Inferior parietal cortex (tissue), 1 donor: Measurements from ENCODE around the gene IQCK.
A peak's percentile ranks its signal among the peaks of the same experiment; 100 is the strongest.

ENCODE experiments used
- DNase-seq: peaks from one replicate; pipeline ENCODE4 v3.0.0-alpha.2; 2016; ENCODE audit errors: extremely low spot score

Gene IQCK

GRCh38 chr16:19860166-19861041 is 142.3 kb downstream of the IQCK start:
- no peak for DNase-seq

GRCh38 chr16:19861133-19861532 is 143.1 kb downstream of the IQCK start:
- no peak for DNase-seq

DNA sequence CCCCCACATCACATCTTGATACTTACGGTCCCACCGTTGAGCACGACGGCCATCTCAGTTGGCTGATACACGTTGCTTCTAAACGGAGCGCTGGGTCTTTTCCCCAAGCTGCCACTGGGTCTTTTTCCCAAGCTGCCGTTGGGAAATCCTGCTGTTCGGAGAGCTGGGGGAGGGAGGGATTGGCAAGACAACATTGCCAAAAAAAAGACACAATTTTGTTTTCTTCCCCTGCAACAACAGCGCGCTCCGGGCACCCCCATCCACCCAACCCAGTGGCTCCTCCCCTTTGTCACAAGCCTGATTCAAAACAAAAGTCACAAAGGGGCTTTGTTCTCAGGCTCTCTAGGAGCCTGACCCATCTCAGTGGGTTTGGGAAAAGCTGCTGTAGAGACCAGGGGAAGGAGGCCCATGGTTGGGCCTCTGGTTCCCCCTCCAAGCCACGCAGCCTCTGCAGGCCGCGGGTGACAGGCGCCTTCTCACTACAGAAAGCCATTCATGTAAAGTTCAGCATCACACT is 143.8 kb downstream of the IQCK start:
- DNase-seq, result peak; percentile 89

- no peak for DNase-seq
These were observed 145.9 kb downstream of the IQCK start for GRCh38 chr16:19863990-19864389.

- DNase-seq, result no peak
These were observed 146.5 kb downstream of the IQCK start for GRCh38 chr16:19864566-19864965.

- DNase-seq, result no peak
These were observed 150.3 kb downstream of the IQCK start for GRCh38 chr16:19868421-19868820.

GRCh38 chr16:19871721-19872120 is 153.7 kb downstream of the IQCK start:
- DNase-seq, result no peak

- no peak for DNase-seq
These were observed 154.2 kb downstream of the IQCK start for GRCh38 chr16:19872179-19872863.

GRCh38 chr16:19872935-19873334 is 154.9 kb downstream of the IQCK start:
- no peak for DNase-seq

GRCh38 chr16:19874026-19874425 is 156.0 kb downstream of the IQCK start:
- no peak for DNase-seq

- no peak for DNase-seq
These were observed 156.9 kb downstream of the IQCK start for GRCh38 chr16:19874851-19875546.

DNA sequence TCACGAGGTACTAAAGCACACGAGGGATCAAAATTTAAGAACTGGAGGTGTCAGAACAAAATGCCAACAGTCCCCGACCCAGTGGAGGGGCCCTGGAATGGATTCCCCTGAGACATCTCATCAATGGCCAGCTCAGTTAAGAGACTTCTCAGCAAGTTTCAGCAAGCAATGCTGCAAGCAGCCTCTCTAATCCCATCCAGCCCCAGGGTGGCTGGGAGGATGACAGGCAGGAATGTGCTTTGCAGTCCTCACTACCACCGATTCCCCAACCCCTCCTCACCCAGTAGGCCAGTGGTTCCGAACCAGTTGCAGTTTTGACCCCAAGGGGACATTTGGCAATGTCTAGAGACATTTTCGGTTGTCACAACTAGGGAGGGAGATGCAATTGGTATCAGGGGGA is 157.8 kb downstream of the IQCK start:
- DNase-seq, result no peak

- DNase-seq, result no peak
These were observed 158.5 kb downstream of the IQCK start for GRCh38 chr16:19876501-19877059.

DNA sequence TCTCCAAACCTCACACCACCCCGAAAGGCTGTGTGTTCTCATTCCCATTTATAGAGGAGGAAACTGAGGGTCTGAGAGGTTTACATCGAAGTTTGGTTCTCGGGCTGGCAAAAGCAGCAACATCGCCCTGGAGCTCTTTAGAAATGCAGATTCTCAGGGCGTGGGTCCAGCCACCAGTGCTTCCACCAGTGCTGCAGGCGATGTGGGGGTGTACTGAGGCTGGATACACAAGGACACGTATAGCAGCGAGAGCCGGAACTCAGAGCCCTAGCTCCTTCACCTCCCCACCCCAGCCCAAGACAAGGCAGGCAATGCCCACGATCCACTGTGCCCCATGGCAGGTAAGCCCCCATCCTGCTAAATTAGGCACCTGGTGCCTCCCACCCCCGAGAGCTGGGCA is 160.7 kb downstream of the IQCK start:
- no peak for DNase-seq

DNA sequence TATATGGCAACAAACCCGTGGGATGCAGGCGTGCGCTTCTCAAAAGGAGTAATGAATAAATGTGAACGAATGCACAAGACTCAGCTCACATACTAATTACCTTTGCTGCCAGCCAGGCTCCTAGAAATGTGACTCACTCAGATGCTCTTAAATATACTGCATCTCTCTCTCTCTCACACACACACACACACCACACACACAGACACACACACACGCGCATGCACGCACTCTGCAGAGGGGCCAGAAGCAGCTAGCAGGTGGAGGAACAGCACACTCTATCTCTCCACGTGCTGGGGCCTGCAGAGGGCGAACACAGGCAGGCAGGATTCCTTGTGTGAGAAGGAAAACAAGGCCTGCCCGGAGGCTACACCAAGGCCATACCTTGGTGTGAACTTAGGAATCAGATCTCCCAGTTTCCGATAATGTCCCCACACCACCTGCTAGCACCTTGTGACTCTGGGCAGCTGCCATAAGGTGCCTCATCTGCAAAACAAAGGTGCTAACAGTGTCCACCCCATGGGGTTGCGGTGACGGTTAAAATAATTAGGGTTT is 161.2 kb downstream of the IQCK start:
- no peak for DNase-seq

- no peak for DNase-seq
These were observed 163.0 kb downstream of the IQCK start for GRCh38 chr16:19881028-19881427.

GRCh38 chr16:19881783-19882182 is 163.7 kb downstream of the IQCK start:
- no peak for DNase-seq

GRCh38 chr16:19882186-19882585 is 164.1 kb downstream of the IQCK start:
- DNase-seq, result no peak

GRCh38 chr16:19882646-19883045 is 164.6 kb downstream of the IQCK start:
- DNase-seq, result no peak

DNA sequence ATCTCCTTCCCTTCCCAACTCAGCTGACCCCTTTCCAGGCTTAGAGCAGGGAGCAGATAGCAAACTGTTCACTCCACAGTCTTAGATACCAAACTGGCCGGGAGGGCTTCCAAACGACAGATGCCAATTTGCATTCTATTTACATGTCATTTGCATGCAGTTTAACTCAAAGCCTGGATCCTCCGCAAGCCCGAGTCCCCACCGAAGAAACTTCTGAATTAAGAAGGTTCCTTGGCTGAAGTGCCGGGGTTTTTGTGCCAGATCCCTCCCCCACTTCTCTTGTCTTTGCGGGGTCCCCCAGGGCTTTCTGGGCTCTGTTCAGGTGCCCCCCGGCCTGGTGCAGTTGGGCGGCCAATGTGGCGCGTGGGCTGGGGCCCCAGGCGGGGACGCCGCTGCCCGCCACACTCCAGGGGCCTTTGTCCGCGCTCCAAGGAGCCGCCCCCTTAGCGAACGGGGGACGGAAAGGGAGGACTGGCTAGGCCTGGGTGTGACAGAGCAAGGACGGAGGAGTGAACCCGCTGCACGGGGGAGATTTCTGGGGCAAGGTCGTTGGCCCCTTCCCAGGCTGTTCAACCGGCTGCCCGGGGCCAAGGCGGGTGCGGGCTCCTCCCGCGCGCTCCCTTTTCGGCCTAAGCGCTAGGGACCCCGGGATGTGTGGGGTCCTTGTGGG is 165.4 kb downstream of the IQCK start:
- peak; percentile 81 for DNase-seq

- no peak for DNase-seq
These were observed 166.0 kb downstream of the IQCK start for GRCh38 chr16:19883966-19884485.
